GM12878 (cell line): Measurements from ENCODE around the gene HDAC9. TPM values are rescaled to one million over a fixed set of nuclear protein-coding genes. Genes with fewer than 3 reads are reported as not detected.

Experiments
- ATAC-seq: fragments of 200-7000 bp; cut with Tn5 transposase; 3 replicates; pipeline ENCODE4 v1.9.1; 2020; ENCODE audit warnings: mild to moderate bottlenecking, moderate library complexity
- BruUV-seq: library from RNA; stranded (reverse); fragments of 400-500 nt; replicated peaks from 2 replicates; lab custom pipeline; 2021; lab: Mats Ljungman, UMichigan
- CTCF ChIA-PET: fragments of 300-600 bp; sonication (Branson Sonifier 250); formaldehyde crosslinking; extraction: SDS; loops from one replicate; lab custom pipeline; 2021; ENCODE audit warnings: inconsistent platforms; lab: Yijun Ruan, JAX
- POLR2A ChIA-PET: fragments of 350-600 bp; formaldehyde crosslinking; extraction: SDS; loops from one replicate; lab custom pipeline; 2021; ENCODE audit warnings: inconsistent platforms; lab: Charles Lee
- RAD21 ChIA-PET: fragments of 300-600 bp; sonication (Branson Sonifier 250); formaldehyde crosslinking; loops from one replicate; lab custom pipeline; 2023; ENCODE audit warnings: antibody characterized with exemption; ENCODE audit not compliant: unreplicated experiment; lab: Charles Lee
- SMC1A ChIA-PET: fragments of 300-600 bp; sonication (Branson Sonifier 250); formaldehyde crosslinking; loops from one replicate; lab custom pipeline; 2023; ENCODE audit not compliant: unreplicated experiment, uncharacterized antibody; lab: Charles Lee
- DNase-seq: peaks from one replicate; pipeline ENCODE4 v3.0.0-alpha.2; 2011; ENCODE audit warnings: low read depth, low spot score
- FAIRE-seq: peaks from 3 replicates; lab custom pipeline; 2011; peaks lifted over from hg19 to GRCh38; lab: Jason Lieb, UNC
- H2AFZ ChIP-seq: 2 replicates; pipeline ENCODE4 v1.6.0; 2011; ENCODE audit warnings: low read depth, low read length, control low read depth; ENCODE audit not compliant: control insufficient read depth
- H3K27ac ChIP-seq: 2 replicates; pipeline ENCODE4 v1.5.1; 2011; ENCODE audit warnings: control low read depth; ENCODE audit not compliant: control insufficient read depth, insufficient read depth
- H3K27me3 ChIP-seq, 2 experiments: replicated peaks in 1 of 2; 2 replicates each; pipeline versions ENCODE4 v1.6.0 to v1.6.1; 2011; ENCODE audit warnings: low read length in 1 of 2; ENCODE audit not compliant: control insufficient read depth in 2 of 2, insufficient read depth in 2 of 2
- H3K36me3 ChIP-seq, 2 experiments: 2 replicates each; pipeline ENCODE4 v1.5.1; 2011; ENCODE audit warnings: low read length in 1 of 2; ENCODE audit not compliant: control insufficient read depth in 2 of 2, insufficient read depth in 2 of 2
- H3K4me1 ChIP-seq: 2 replicates; pipeline ENCODE4 v1.6.1; 2011; ENCODE audit warnings: mild to moderate bottlenecking, low read length, moderate library complexity, mixed read lengths; ENCODE audit not compliant: control insufficient read depth, insufficient read depth
- H3K4me2 ChIP-seq: 2 replicates; pipeline ENCODE4 v1.6.0; 2011; ENCODE audit warnings: control low read depth; ENCODE audit not compliant: control insufficient read depth, insufficient read depth
- H3K4me3 ChIP-seq: fragments of 200-600 bp; sonication (generic); 2 replicates; pipeline ENCODE4 v1.5.1; 2016
- H3K79me2 ChIP-seq: 2 replicates; pipeline ENCODE4 v1.6.0; 2011; ENCODE audit warnings: low read length; ENCODE audit not compliant: control insufficient read depth, insufficient read depth
- H3K9ac ChIP-seq: 2 replicates; pipeline ENCODE4 v1.8.0; 2011; ENCODE audit warnings: low read length, control low read depth, mixed read lengths; ENCODE audit not compliant: control insufficient read depth, insufficient read depth
- H3K9me3 ChIP-seq: replicated peaks from 3 replicates; pipeline ENCODE4 v1.5.1; 2011; ENCODE audit warnings: mild to moderate bottlenecking, low read length; ENCODE audit not compliant: control insufficient read depth, insufficient read depth
- H4K20me1 ChIP-seq: 2 replicates; pipeline ENCODE4 v1.6.0; 2011; ENCODE audit not compliant: control insufficient read depth, insufficient read depth
- MYB ChIP-seq: fragments of 150-350 bp; IDR thresholded peaks from 2 replicates; pipeline ENCODE4 v1.6.1; 2014; ENCODE audit warnings: mild to moderate bottlenecking, low read depth, low read length, borderline replicate concordance
- POLR2AphosphoS5 ChIP-seq: IDR thresholded peaks from 2 replicates; pipeline ENCODE4 v1.6.1; 2011; ENCODE audit warnings: mild to moderate bottlenecking, low read length, inconsistent platforms
- REST ChIP-seq: IDR thresholded peaks from 2 replicates; pipeline ENCODE4 v1.6.1; 2012; ENCODE audit warnings: mild to moderate bottlenecking, low read depth, low read length
- SP1 ChIP-seq: IDR thresholded peaks from one replicate; pipeline ENCODE4 v1.6.1; 2011; ENCODE audit warnings: low read depth, low read length
- WGBS: methylation state at CpG from one replicate; pipeline ENCODE4 v1.1.6; 2016; ENCODE audit warnings: low lambda C conversion rate; ENCODE audit not compliant: insufficient replicate concordance, insufficient coverage; ENCODE audit errors: missing lambda C conversion rate; 5-methylcytosine and 5-hydroxymethylcytosine counted together
- in situ Hi-C: fragments of 300-500 bp; cut with MboI; formaldehyde crosslinking; loops from 9 replicates; pipeline ENCODE4 v1.14.3; 2018; ENCODE audit warnings: mixed read lengths
- intact Hi-C: fragments of 100-400 bp; cut with micrococcal nuclease; formaldehyde crosslinking; loops from one replicate; pipeline ENCODE4 v1.14.2; 2022; ENCODE audit not compliant: unreplicated experiment
- polyA plus RNA-seq, 11 experiments: library from polyadenylated mRNA; depleted of rRNA in 4 of 11; unstranded in 6 of 11; stranded (reverse) in 5 of 11; fragments of >200 nt; fragmentation: Nextera tagmentation in 4 of 11; fragmentation: Illumina TruSeq in 1 of 11; extraction: Ambion mirVana in 4 of 11; extraction: Trizol in 1 of 11; gene quantifications; 1 replicate in 1 of 11; 2 replicates in 10 of 11; pipeline versions ENCODE4 v1.2.1 to v1.2.3, GENCODE V29; 2011 to 2016; ENCODE audit warnings: inconsistent platforms in 2 of 11, missing spikeins in 2 of 11, low read depth in 1 of 11
- total RNA-seq, 4 experiments: library from RNA; depleted of rRNA in 3 of 4; stranded (reverse); fragments of >200 nt in 3 of 4; fragmentation: Illumina TruSeq in 1 of 4; extraction: Trizol in 1 of 4; gene quantifications; 2 replicates each; pipeline versions ENCODE4 v1.2.1 to v1.2.3, GENCODE V29; 2013 to 2021

HDAC9 gene
- total and polyA plus RNA-seq, 10 of the 15 experiments (the other 5 are each of a cell fraction or from before 2014, with no cell fraction given), result 0.73 to 12.8 (median 0.92) TPM

GRCh38 chr7:18693816-18694215 lies 198.3 kb downstream of the HDAC9 start:
- Histone ChIP-seq H4K20me1 (no peaks in the 10 kb centered on the region), H3K4me3 (no peak overlapping the region), H3K27me3 (no peaks in the 10 kb centered on the region), H3K36me3 (no peaks in the 10 kb centered on the region), H3K4me2 (no peak overlapping the region), H3K9me3 (no peaks in the 10 kb centered on the region), H3K9ac (no peak overlapping the region), H3K27ac (no peak overlapping the region), H2AFZ (no peak overlapping the region), H3K4me1 (no peaks in the 10 kb centered on the region), H3K79me2 (no peaks in the 10 kb centered on the region)
- no peak for FAIRE-seq
- ChIA-PET SMC1A (interaction anchor here (0.8 to 1.5 kb wide), 3 partner anchors 61 to 341 kb away, joined by 3 read pairs; no protein-coding TSS in a partner anchor), RAD21 (interaction anchor here (1.1 to 1.2 kb wide), 4 partner anchors 98 to 358 kb away, joined by 3 to 4 read pairs (median 4); no protein-coding TSS in a partner anchor), CTCF (interaction anchor here (0.7 to 1.6 kb wide), 7 partner anchors 9 to 695 kb away, joined by 3 to 11 read pairs (median 5); no protein-coding TSS in a partner anchor), POLR2A (no interaction called here)
- 24% methylated on average over 2 of the region's 2 CpGs for WGBS
- BruUV-seq, result no TSS peak
- TF ChIP-seq SP1 (no peak), MYB (no peak), POLR2AphosphoS5 (no peak), REST (no peak)
- ATAC-seq, result no peak
- intact Hi-C loops, result no loop called here
- in situ Hi-C loops, result no loop called here
- no peak for DNase-seq
